HepG2 (cell line): ENCODE data around the gene NDUFS7. TPM values are rescaled to one million over a fixed set of nuclear protein-coding genes. Genes with fewer than 3 reads are reported as not detected.
A peak's percentile ranks its signal among the peaks of the same experiment; 100 is the strongest.

Source experiments
- ATAC-seq: fragments of 200-7000 bp; cut with Tn5 transposase; 3 replicates; pipeline ENCODE4 v1.9.1; 2020; ENCODE audit warnings: mild to moderate bottlenecking, moderate library complexity
- BruUV-seq: library from RNA; stranded (reverse); fragments of 400-500 nt; replicated peaks from 2 replicates; lab custom pipeline; 2021; lab: Mats Ljungman, UMichigan
- CTCF ChIA-PET: fragments of 300-600 bp; formaldehyde crosslinking; extraction: SDS; loops from one replicate; lab custom pipeline; 2021; ENCODE audit warnings: low total read pairs, inconsistent platforms, low intra/inter-chr PET ratio; lab: Yijun Ruan, JAX
- POLR2A ChIA-PET: fragments of 350-600 bp; sonication (Branson Sonifier 250); formaldehyde crosslinking; loops from one replicate; lab custom pipeline; 2020; ENCODE audit warnings: antibody characterized with exemption, inconsistent platforms; lab: Yijun Ruan, JAX
- DNase-seq: peaks from one replicate; pipeline ENCODE4 v3.0.0-alpha.2; 2015; ENCODE audit warnings: low spot score
- FAIRE-seq: peaks from 3 replicates; lab custom pipeline; 2011; peaks lifted over from hg19 to GRCh38; lab: Jason Lieb, UNC
- H2AFZ ChIP-seq: one replicate; pipeline ENCODE4 v1.6.1; 2011; ENCODE audit warnings: low read length, inconsistent platforms
- H3K27ac ChIP-seq: fragments of 300-600 bp; 3 replicates; pipeline ENCODE4 v1.8.0; 2011; ENCODE audit warnings: mixed run types, mild to moderate bottlenecking, mixed read lengths, low read length, inconsistent platforms; ENCODE audit not compliant: insufficient read depth; ENCODE audit errors: extremely low read length
- H3K27me3 ChIP-seq, 2 experiments: fragments of 200-600 bp in 1 of 2; 2 replicates in 1 of 2; 3 replicates in 1 of 2; pipeline versions ENCODE4 v1.6.0 to v1.8.0; 2011; ENCODE audit warnings: low read length in 2 of 2, mild to moderate bottlenecking in 2 of 2, moderate library complexity in 2 of 2, inconsistent platforms in 1 of 2; ENCODE audit not compliant: insufficient read depth in 2 of 2, control insufficient read depth in 1 of 2
- H3K36me3 ChIP-seq, 2 experiments: fragments of 200-600 bp in 1 of 2; replicated peaks in 1 of 2; 2 replicates in 1 of 2; 3 replicates in 1 of 2; pipeline versions ENCODE4 v1.5.1 to v1.8.0; 2011; ENCODE audit warnings: low read length in 2 of 2, inconsistent platforms in 1 of 2; ENCODE audit not compliant: insufficient read depth in 2 of 2, control insufficient read depth in 1 of 2
- H3K4me1 ChIP-seq: 2 replicates; pipeline ENCODE4 v1.5.1; 2012; ENCODE audit warnings: low read length, inconsistent platforms; ENCODE audit not compliant: insufficient read depth
- H3K4me2 ChIP-seq: 2 replicates; pipeline ENCODE4 v1.6.0; 2011; ENCODE audit warnings: low read depth, low read length, inconsistent platforms
- H3K4me3 ChIP-seq, 3 experiments: fragments of 200-600 bp in 1 of 3; sonication (generic), shearing (Covaris generic) in 1 of 3; replicated peaks in 1 of 3; 2 replicates each; pipeline ENCODE4 v1.5.1; 2011 to 2016; ENCODE audit warnings: low read length in 3 of 3, inconsistent platforms in 2 of 3, low read depth in 2 of 3, mild to moderate bottlenecking in 2 of 3, control low read depth in 1 of 3, mixed read lengths in 1 of 3; ENCODE audit not compliant: insufficient read depth in 1 of 3
- H3K79me2 ChIP-seq: one replicate; pipeline ENCODE4 v1.6.1; 2011; ENCODE audit warnings: low read length, inconsistent platforms; ENCODE audit not compliant: insufficient read depth
- H3K9ac ChIP-seq: 2 replicates; pipeline ENCODE4 v1.6.0; 2011; ENCODE audit warnings: mild to moderate bottlenecking, low read depth, low read length, inconsistent platforms; ENCODE audit not compliant: insufficient read depth
- H3K9me3 ChIP-seq: 2 replicates; pipeline ENCODE4 v1.5.1; 2012; ENCODE audit warnings: mild to moderate bottlenecking, low read length
- H4K20me1 ChIP-seq: 2 replicates; pipeline ENCODE4 v1.6.0; 2011; ENCODE audit warnings: inconsistent platforms, mild to moderate bottlenecking, low read length, moderate library complexity; ENCODE audit not compliant: insufficient read depth
- AGO2 ChIP-seq: fragments of 200-400 bp; formaldehyde crosslinking; optimal IDR thresholded peaks from 2 replicates; pipeline ENCODE3; 2017; ENCODE audit warnings: mild to moderate bottlenecking, low read depth, low read length, moderate library complexity
- SMARCE1 ChIP-seq: fragments of 450-650 bp; IDR thresholded peaks from 2 replicates; pipeline ENCODE4 v1.6.1; 2017; ENCODE audit warnings: borderline replicate concordance
- ZBTB33 ChIP-seq: sonication (generic); formaldehyde crosslinking; IDR thresholded peaks from 2 replicates; pipeline ENCODE4 v1.4.0; 2020; ENCODE audit warnings: missing genetic modification reagents
- ZBTB38 ChIP-seq: sonication (generic); formaldehyde crosslinking; IDR thresholded peaks from 2 replicates; pipeline ENCODE4 v1.5.1; 2020; ENCODE audit warnings: mild to moderate bottlenecking, missing genetic modification reagents
- ZNF260 ChIP-seq: sonication (generic); formaldehyde crosslinking; IDR thresholded peaks from 2 replicates; pipeline ENCODE4 v1.4.0; 2020; ENCODE audit warnings: missing genetic modification reagents, low read depth, mild to moderate bottlenecking, borderline replicate concordance
- ZNF30 ChIP-seq: sonication (generic); formaldehyde crosslinking; IDR thresholded peaks from 2 replicates; pipeline ENCODE4 v1.5.0; 2020; ENCODE audit warnings: mild to moderate bottlenecking, missing genetic modification reagents
- ZSCAN31 ChIP-seq: sonication (generic); formaldehyde crosslinking; IDR thresholded peaks from 2 replicates; pipeline ENCODE4 v1.5.0; 2020; ENCODE audit warnings: low read depth, mild to moderate bottlenecking, missing genetic modification reagents
- WGBS: methylation state at CpG from one replicate; pipeline ENCODE4 v1.1.6; 2017; ENCODE audit warnings: low lambda C conversion rate; 5-methylcytosine and 5-hydroxymethylcytosine counted together
- in situ Hi-C: cut with HindIII; loops from 2 replicates; pipeline ENCODE4 v1.10.0; 2017; ENCODE audit warnings: low pct_unique_long_range_greater_than_20kb; ENCODE audit not compliant: extremely low pct_ligation_motif_present
- intact Hi-C: fragments of 100-400 bp; cut with micrococcal nuclease; formaldehyde crosslinking; loops from one replicate; pipeline ENCODE4 v1.10.0; 2022; ENCODE audit not compliant: unreplicated experiment
- polyA plus RNA-seq, 8 experiments: library from polyadenylated mRNA; depleted of rRNA in 3 of 8; stranded (reverse) in 7 of 8; unstranded in 1 of 8; fragments of >200 nt; fragmentation: Illumina TruSeq in 4 of 8; extraction: Trizol in 4 of 8; gene quantifications; 2 replicates each; pipeline versions ENCODE4 v1.2.1 to v1.2.3, GENCODE V29; 2011 to 2016; ENCODE audit warnings: low read depth in 4 of 8, missing spikeins in 1 of 8, mixed read lengths in 1 of 8; ENCODE audit not compliant: insufficient read depth in 1 of 8
- total RNA-seq, 5 experiments: library from RNA; depleted of rRNA; stranded (reverse); fragments of >200 nt; fragmentation: Illumina TruSeq; extraction: Trizol; gene quantifications; 2 replicates each; pipeline ENCODE4 v1.2.3, GENCODE V29; 2016; ENCODE audit warnings: low read depth in 1 of 5

NDUFS7 gene
- total and polyA plus RNA-seq, 2 of the 13 experiments (the other 11 are each of a cell fraction or from before 2014, with no cell fraction given) = 34.3 to 66.9 TPM

DNA sequence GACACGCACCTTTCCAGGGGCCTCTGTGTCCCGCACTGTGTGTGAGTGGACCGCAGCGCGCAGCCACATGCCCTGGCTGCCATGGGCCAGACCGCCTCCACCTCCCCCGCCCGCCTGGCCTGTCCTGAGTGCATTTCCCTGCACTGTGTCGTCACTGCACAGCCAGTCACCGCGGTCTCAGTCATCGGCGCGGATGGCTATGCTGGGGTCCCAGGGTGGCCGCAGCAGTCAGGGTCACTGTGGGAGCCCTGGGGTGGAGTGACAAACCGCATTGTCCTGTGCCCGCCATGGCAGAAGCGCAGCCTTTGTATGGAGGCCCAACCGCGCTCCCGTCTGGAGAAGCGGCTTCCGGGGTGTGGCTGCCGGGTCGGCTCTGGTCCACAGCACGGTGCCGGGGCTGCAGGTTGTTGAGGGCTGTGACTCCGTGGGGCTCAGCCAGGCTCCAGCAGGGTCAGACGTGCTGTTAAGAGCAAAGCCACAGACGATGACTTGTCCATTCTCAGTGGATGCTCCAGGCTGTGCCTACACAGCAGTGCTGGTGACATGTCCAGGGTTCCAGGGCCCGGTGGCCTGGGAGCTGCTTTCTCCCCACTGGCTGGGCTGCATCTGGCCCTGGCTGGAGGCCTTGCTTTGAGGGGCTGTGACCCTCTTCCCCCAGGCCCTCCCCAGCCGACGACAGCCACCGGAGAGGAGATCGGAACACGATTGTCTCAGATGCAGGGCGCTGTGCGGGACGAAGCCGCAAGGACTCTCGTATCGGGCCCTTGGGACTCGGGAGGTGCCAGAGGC, 6.3 kb upstream of the NDUFS7 start:
- ATAC-seq (no peak), FAIRE-seq (no peak)
- Histone ChIP-seq H3K9me3 (no peaks in the 10 kb centered on the region), H3K4me3 (peak overlapping the region in 1 of 3 experiments; percentile 21; a peak in 1 of 6 replicates), H3K27ac (peak overlapping the region; percentile 50)
- TF ChIP-seq AGO2 (peak; percentile 74), ZBTB38 (peak; percentile 84), ZNF260 (CRISPR knock-in tag) (no peak), ZNF30 (CRISPR knock-in tag) (no peak), ZSCAN31 (0 out of 2 replicates have a peak, but pooled peaks have one; percentile 41), SMARCE1 (no peak), ZBTB33 (CRISPR knock-in tag) (0 out of 2 replicates have a peak, but pooled peaks have one; percentile 32)
- TF ChIP-seq, all 625 proteins: peak for 4
- no peak overlapping the region for H3K9ac ChIP-seq
- 100% methylated on average over 5 of the region's 43 CpGs for WGBS
- H2AFZ ChIP-seq = no peak overlapping the region
- intact Hi-C loops = no loop called here
- BruUV-seq = no TSS peak
- no peaks in the 10 kb centered on the region for H4K20me1 ChIP-seq
- ChIA-PET POLR2A (interaction anchor here (0.6 to 1.5 kb wide), 3 partner anchors 94 to 102 kb away, joined by 3 read pairs; partner anchors contain the start of gene FAM174C), CTCF (no interaction called here)
- H3K4me2 ChIP-seq = no peak overlapping the region
- H3K79me2 ChIP-seq = no peaks in the 10 kb centered on the region
- peaks cover 56% of the 10 kb centered on the region for H3K4me1 ChIP-seq
- H3K27me3 ChIP-seq = no peaks in the 10 kb centered on the region
- H3K36me3 ChIP-seq = no peaks in the 10 kb centered on the region; a peak in 1 of 5 replicates
- no peak for DNase-seq
- in situ Hi-C loops = no loop called here
